ENCODE measurements around the gene CA5A.

CA5A gene

DNA sequence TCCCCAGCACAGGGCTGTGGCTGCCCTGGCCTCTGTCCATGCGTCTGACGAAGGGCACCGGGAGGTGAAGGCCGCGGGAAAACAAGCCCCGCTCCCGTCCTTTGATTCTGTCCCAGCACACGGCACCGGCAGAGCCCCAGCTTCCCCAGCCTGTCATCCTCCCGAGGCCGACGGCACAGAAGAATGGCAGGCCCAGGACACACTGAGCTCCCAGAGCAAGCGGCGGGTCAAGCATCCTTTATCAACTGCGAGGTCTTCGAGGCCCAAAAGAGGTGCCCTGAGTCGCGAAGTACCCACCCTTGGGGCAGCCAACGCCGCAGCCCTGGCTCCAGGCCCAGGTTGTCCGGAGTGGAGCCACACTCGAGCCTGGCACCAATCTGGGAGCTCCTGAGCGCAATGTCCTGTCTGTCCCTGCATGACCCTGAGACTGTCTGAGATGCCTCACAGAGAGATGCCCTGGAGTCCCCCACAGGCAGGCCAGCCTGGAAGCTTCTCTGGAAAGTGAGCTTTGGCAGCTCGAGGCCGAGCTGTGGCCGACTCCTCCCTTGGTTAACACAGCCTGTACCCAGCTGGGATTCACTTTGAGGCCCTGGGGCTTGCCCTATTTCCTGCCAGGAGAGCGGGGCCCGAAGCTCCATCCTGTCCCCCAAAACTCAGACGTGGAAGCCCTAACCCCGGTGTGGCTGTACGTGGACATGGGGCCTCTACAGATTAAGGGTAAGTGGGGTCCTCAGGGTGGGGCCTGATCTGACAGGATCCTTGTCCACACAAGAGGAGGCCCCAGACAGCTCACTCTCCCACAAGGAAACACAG, 90.3 kb downstream of the CA5A start:
- no peak for DNase-seq

- DNase-seq: no peak
Measured at GRCh38 chr16:87845213-87845612, 91.1 kb downstream of the CA5A start.

DNA sequence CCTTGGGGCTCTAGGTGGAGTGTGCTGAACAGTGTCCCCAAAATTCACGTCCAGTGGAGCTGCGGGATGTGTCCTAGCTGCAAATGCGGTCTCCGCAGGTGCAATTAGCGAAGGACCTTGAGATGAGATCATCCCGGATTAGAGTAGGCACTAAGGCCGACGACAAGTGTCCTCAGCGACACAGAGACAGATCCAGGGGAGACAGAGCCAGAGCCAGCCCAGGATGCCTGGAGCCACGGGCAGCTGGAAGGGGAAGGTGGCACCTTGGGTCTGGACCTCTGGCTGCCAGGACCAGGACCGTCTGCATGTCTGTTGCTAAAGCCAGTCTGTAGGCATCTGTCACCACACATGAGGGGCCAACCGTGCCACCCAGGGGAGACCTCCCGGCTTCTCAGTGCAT, 91.5 kb downstream of the CA5A start:
- no peak for DNase-seq

GRCh38 chr16:87844120-87844733, 92.1 kb downstream of the CA5A start:
- no peak for DNase-seq

- no peak for DNase-seq
Measured at GRCh38 chr16:87843678-87844105, 92.6 kb downstream of the CA5A start.

- DNase-seq: no peak
Measured at GRCh38 chr16:87842209-87842869, 94.0 kb downstream of the CA5A start.

- no peak for DNase-seq
Measured at GRCh38 chr16:87841340-87842208, 94.8 kb downstream of the CA5A start.

- DNase-seq: no peak
Measured at GRCh38 chr16:87840271-87840978, 95.9 kb downstream of the CA5A start.

- DNase-seq: no peak
Measured at GRCh38 chr16:87839542-87840270, 96.6 kb downstream of the CA5A start.

GRCh38 chr16:87838643-87839541, 97.4 kb downstream of the CA5A start:
- DNase-seq: no peak
